ENCODE measurements around the gene TFDP1.

The TFDP1 gene

GRCh38 chr13:113565526-113566226, 18.9 kb upstream of the TFDP1 start:
- Histone ChIP-seq H3K4me3 (replicated peaks; ENCODE audit: low read depth, low read length) (no peak overlapping the region), H3K36me3 (ENCODE audit: control insufficient read depth, insufficient read depth, low read length) (no peaks in the 10 kb centered on the region), H3K27me3 (replicated peaks; ENCODE audit: control insufficient read depth, insufficient read depth, low read length) (no peaks in the 10 kb centered on the region; the same call in 1 of the 2 replicates)
- DNase-seq (ENCODE audit: extremely low read depth, insufficient read length), result no peak
- no peak for TF ChIP-seq CTCF (IDR thresholded peaks at IDR 0.05; ENCODE audit: insufficient read depth, low read length, poor library complexity, severe bottlenecking)

DNA sequence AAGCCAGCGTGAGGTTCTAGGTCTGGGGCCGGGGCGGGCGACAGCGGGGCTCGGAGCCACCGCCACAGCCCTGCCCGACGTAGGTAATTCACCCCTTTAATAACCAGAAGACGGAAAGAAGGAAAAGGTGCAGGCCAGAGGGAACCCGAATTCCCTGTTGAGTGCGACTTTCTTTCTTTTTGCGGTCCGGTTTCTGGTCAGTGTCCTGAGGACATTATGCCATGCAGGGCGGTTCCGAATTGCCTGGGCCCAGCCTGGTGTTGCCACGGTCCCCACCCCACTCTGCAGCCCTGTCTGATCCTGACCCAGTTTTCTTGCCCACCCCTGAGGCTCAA, 18.4 kb upstream of the TFDP1 start:
- H3K4me3 ChIP-seq (replicated peaks; ENCODE audit: low read depth, low read length), result no peak overlapping the region
- H3K27me3 ChIP-seq (replicated peaks; ENCODE audit: control insufficient read depth, insufficient read depth, low read length), result no peaks in the 10 kb centered on the region; the same call in 1 of the 2 replicates
- no peak for TF ChIP-seq CTCF (IDR thresholded peaks at IDR 0.05; ENCODE audit: insufficient read depth, low read length, poor library complexity, severe bottlenecking)
- no peak for DNase-seq (ENCODE audit: extremely low read depth, insufficient read length)
- H3K36me3 ChIP-seq (ENCODE audit: control insufficient read depth, insufficient read depth, low read length), result no peaks in the 10 kb centered on the region

DNA sequence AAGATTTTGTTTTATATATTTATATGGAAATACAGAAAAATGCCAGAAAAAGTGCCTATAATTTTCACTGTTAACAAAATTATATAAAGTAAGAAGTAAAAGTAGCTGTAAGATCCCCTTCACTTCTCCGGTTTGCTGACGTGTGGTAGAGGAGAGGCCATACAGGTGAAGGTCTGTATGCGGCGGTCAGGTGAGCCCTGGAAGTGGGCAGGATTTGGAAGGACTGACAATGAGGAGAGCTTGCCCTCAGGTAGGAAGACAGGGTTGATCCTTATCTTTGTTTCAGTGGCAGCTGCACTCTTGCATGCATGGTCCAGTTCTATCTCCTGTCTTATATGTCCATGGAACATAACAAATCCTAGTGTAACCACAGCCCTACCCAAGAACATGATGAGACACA, 16.9 kb upstream of the TFDP1 start:
- DNase-seq (ENCODE audit: extremely low read depth, insufficient read length), result no peak
- no peaks in the 10 kb centered on the region; the same call in 1 of the 2 replicates for H3K27me3 ChIP-seq (replicated peaks; ENCODE audit: control insufficient read depth, insufficient read depth, low read length)
- no peak overlapping the region for H3K4me3 ChIP-seq (replicated peaks; ENCODE audit: low read depth, low read length)
- TF ChIP-seq CTCF (IDR thresholded peaks at IDR 0.05; ENCODE audit: insufficient read depth, low read length, poor library complexity, severe bottlenecking), result no peak
- H3K36me3 ChIP-seq (ENCODE audit: control insufficient read depth, insufficient read depth, low read length), result no peaks in the 10 kb centered on the region

- H3K27me3 ChIP-seq (replicated peaks; ENCODE audit: control insufficient read depth, insufficient read depth, low read length), result no peaks in the 10 kb centered on the region
- TF ChIP-seq CTCF (IDR thresholded peaks at IDR 0.05; ENCODE audit: insufficient read depth, low read length, poor library complexity, severe bottlenecking), result no peak
- no peaks in the 10 kb centered on the region for H3K36me3 ChIP-seq (ENCODE audit: control insufficient read depth, insufficient read depth, low read length)
Observed at GRCh38 chr13:113573065-113573464, 11.5 kb upstream of the TFDP1 start.

DNA sequence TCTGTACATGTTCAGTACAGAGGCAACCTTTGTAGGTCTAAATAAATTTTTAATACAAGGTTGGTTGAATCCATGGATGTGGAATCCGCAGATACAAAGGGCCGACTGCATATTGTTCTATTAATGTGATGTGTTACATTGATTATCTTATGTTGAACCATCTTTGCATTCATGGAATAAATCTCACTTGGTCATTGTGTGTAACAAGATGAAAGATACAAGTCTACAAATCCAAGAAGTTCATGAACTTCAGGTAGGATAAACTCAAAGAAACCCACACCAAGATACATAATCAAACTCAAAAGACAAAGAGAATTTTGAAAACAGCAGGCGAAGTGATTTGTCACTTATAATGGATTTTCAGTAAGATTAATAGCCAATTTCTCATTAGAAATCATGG, 8.0 kb upstream of the TFDP1 start:
- no peak for DNase-seq (ENCODE audit: extremely low read depth, insufficient read length)

More at GRCh38 chr13:113573065-113573464, 11.5 kb upstream of the TFDP1 start:
- DNase-seq (ENCODE audit: extremely low read depth, insufficient read length), result no peak
- H3K4me3 ChIP-seq (replicated peaks; ENCODE audit: low read depth, low read length), result no peak overlapping the region

More for the DNA sequence above, 8.0 kb upstream of the TFDP1 start:
- no peaks in the 10 kb centered on the region for H3K27me3 ChIP-seq (replicated peaks; ENCODE audit: control insufficient read depth, insufficient read depth, low read length)
- TF ChIP-seq CTCF (IDR thresholded peaks at IDR 0.05; ENCODE audit: insufficient read depth, low read length, poor library complexity, severe bottlenecking), result no peak
- H3K36me3 ChIP-seq (ENCODE audit: control insufficient read depth, insufficient read depth, low read length), result no peaks in the 10 kb centered on the region
- no peak overlapping the region for H3K4me3 ChIP-seq (replicated peaks; ENCODE audit: low read depth, low read length)

All from GM06990 (cell line).